OCI-LY1 (cell line): ENCODE measurements around the gene SELP.

Source experiments
- H2AFZ ChIP-seq: fragments of 200-600 bp; sonication (generic), shearing (Covaris generic); 2 replicates; pipeline ENCODE4 v1.6.0; 2014; ENCODE audit warnings: antibody characterized with exemption, mild to moderate bottlenecking, low read length
- H3F3A ChIP-seq: fragments of 200-600 bp; sonication (generic), shearing (Covaris generic); 2 replicates; pipeline ENCODE4 v1.6.0; 2014; ENCODE audit warnings: mild to moderate bottlenecking, antibody characterized with exemption, low read length, moderate library complexity; ENCODE audit not compliant: insufficient read depth
- H3K27ac ChIP-seq: fragments of 200-600 bp; sonication (generic); 2 replicates; pipeline ENCODE4 v1.5.1; 2014; ENCODE audit warnings: low read length, mixed run types, mild to moderate bottlenecking, low read depth; ENCODE audit not compliant: poor library complexity, severe bottlenecking
- H3K27me3 ChIP-seq: fragments of 200-600 bp; sonication (generic); 2 replicates; pipeline ENCODE4 v1.6.0; 2014; ENCODE audit warnings: antibody characterized with exemption, mild to moderate bottlenecking, low read length, moderate library complexity; ENCODE audit not compliant: insufficient read depth
- H3K36me3 ChIP-seq: fragments of 200-600 bp; sonication (generic); 2 replicates; pipeline ENCODE4 v1.6.1; 2014; ENCODE audit warnings: mild to moderate bottlenecking, antibody characterized with exemption, low read length, moderate library complexity, mixed read lengths; ENCODE audit not compliant: insufficient read depth
- H3K4me1 ChIP-seq: fragments of 200-600 bp; sonication (generic); 2 replicates; pipeline ENCODE4 v1.5.1; 2014; ENCODE audit warnings: mild to moderate bottlenecking, low read length, moderate library complexity; ENCODE audit not compliant: insufficient read depth, severe bottlenecking
- H3K4me2 ChIP-seq: fragments of 200-600 bp; sonication (generic), shearing (Covaris generic); 2 replicates; pipeline ENCODE4 v1.6.1; 2014; ENCODE audit warnings: low read length
- H3K4me3 ChIP-seq: fragments of 200-600 bp; sonication (generic); 2 replicates; pipeline ENCODE4 v1.5.1; 2014; ENCODE audit warnings: low read length, low read depth, mild to moderate bottlenecking, mixed read lengths; ENCODE audit not compliant: poor library complexity, severe bottlenecking
- H3K79me2 ChIP-seq: fragments of 200-600 bp; shearing (Covaris generic); 2 replicates; pipeline ENCODE4 v1.6.1; 2016; ENCODE audit warnings: mixed run types, low read length, mixed read lengths; ENCODE audit not compliant: insufficient read depth
- H3K9ac ChIP-seq: fragments of 200-600 bp; sonication (generic), shearing (Covaris generic); 2 replicates; pipeline ENCODE4 v1.6.1; 2014; ENCODE audit warnings: mild to moderate bottlenecking, low read length, mixed read lengths
- H3K9me2 ChIP-seq: fragments of 200-600 bp; sonication (generic), shearing (Covaris generic); 2 replicates; pipeline ENCODE4 v1.6.1; 2014; ENCODE audit warnings: low read depth, mild to moderate bottlenecking, low read length, mixed read lengths
- H3K9me3 ChIP-seq: fragments of 200-600 bp; shearing (Covaris generic); 2 replicates; pipeline ENCODE4 v1.6.1; 2014; ENCODE audit warnings: low read length, mixed read lengths
- H4K20me1 ChIP-seq: fragments of 200-600 bp; sonication (generic), shearing (Covaris generic); 2 replicates; pipeline ENCODE4 v1.6.0; 2016; ENCODE audit warnings: mild to moderate bottlenecking, low read length; ENCODE audit not compliant: insufficient read depth
- CTCF ChIP-seq: fragments of 200-600 bp; sonication (generic), shearing (Covaris generic); IDR thresholded peaks from 2 replicates; pipeline ENCODE4 v1.5.1; 2017; ENCODE audit warnings: mild to moderate bottlenecking, antibody characterized with exemption, low read length, moderate library complexity, mixed read lengths
- EZH2 ChIP-seq: fragments of 200-600 bp; sonication (generic), shearing (Covaris generic); IDR thresholded peaks from 2 replicates; pipeline ENCODE4 v1.8.0; 2017; ENCODE audit warnings: borderline replicate concordance, mixed run types, mild to moderate bottlenecking, antibody characterized with exemption, low read length, moderate library complexity, mixed read lengths

Gene SELP

GRCh38 chr1:169608226-169608625 lies 21.7 kb downstream of the SELP start:
- no peaks in the 10 kb centered on the region for H3K27me3 ChIP-seq
- no peak overlapping the region for H3K4me3 ChIP-seq
- peaks cover 6% of the 10 kb centered on the region for H3K4me1 ChIP-seq
- no peak overlapping the region for H3K9ac ChIP-seq
- no peaks in the 10 kb centered on the region for H4K20me1 ChIP-seq
- H3K4me2 ChIP-seq: no peak overlapping the region
- no peak for TF ChIP-seq CTCF
- TF ChIP-seq EZH2: no peak
- no peak overlapping the region for H2AFZ ChIP-seq
- no peaks in the 10 kb centered on the region for H3F3A ChIP-seq
- H3K27ac ChIP-seq: no peak overlapping the region
- H3K79me2 ChIP-seq: no peaks in the 10 kb centered on the region
- no peaks in the 10 kb centered on the region for H3K9me2 ChIP-seq
- H3K9me3 ChIP-seq: no peaks in the 10 kb centered on the region
- no peaks in the 10 kb centered on the region for H3K36me3 ChIP-seq

- H3K79me2 ChIP-seq: no peaks in the 10 kb centered on the region
Measured at GRCh38 chr1:169604781-169605560, 25.0 kb downstream of the SELP start.

GRCh38 chr1:169601096-169601881 lies 28.6 kb downstream of the SELP start:
- Histone ChIP-seq H3K36me3 (no peaks in the 10 kb centered on the region), H2AFZ (no peak overlapping the region), H3K27ac (no peak overlapping the region), H4K20me1 (no peaks in the 10 kb centered on the region), H3K9me2 (no peaks in the 10 kb centered on the region), H3K9ac (no peak overlapping the region), H3K79me2 (no peaks in the 10 kb centered on the region), H3K4me3 (no peak overlapping the region), H3K27me3 (no peaks in the 10 kb centered on the region), H3K4me2 (no peak overlapping the region), H3K9me3 (no peaks in the 10 kb centered on the region), H3K4me1 (peaks cover 6% of the 10 kb centered on the region), H3F3A (no peaks in the 10 kb centered on the region)
- peak; percentile 63 for TF ChIP-seq CTCF
- no peak for TF ChIP-seq EZH2

More at GRCh38 chr1:169604781-169605560, 25.0 kb downstream of the SELP start:
- Histone ChIP-seq H3K9ac (no peak overlapping the region), H3K27ac (no peak overlapping the region), H3K36me3 (no peaks in the 10 kb centered on the region), H3K9me2 (no peaks in the 10 kb centered on the region), H3K4me3 (no peak overlapping the region), H3K4me1 (peaks cover 6% of the 10 kb centered on the region), H3K27me3 (no peaks in the 10 kb centered on the region), H3K4me2 (no peak overlapping the region), H3K9me3 (no peaks in the 10 kb centered on the region), H4K20me1 (no peaks in the 10 kb centered on the region), H2AFZ (no peak overlapping the region), H3F3A (no peaks in the 10 kb centered on the region)
- TF ChIP-seq CTCF (no peak), EZH2 (no peak)
